ENCODE results near the gene IGSF6.
"Not testable (repeated sequence)": the region's sequence is repeated elsewhere in the genome, so short reads cannot be mapped to it uniquely, and the experiment has no call there.

The IGSF6 gene

DNA sequence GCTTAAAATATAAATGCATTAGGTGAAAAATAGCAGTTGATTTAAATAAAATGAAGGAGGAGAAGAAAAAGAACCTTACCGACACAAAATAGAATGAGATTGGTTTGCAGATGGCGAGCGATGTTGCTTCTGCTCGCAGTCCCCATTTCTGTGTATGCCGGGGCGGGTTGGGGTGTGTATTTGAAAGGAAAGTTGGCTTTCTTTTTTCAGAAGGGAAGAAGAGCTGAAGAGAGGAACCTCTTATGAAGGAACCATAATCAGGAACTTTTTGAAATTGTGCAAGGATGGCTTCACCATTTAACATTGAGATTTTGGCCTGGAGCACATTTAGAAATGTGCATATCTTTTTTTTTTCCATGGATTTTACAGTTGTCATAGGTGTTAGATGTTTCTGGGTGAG is at the start of gene IGSF6:
Gene IGSF6, minus strand, starts transcription at position 156 of the 400 bp plus-strand sequence. Its CDS starts 10 bp downstream, at position 146.
- no peak for DNase-seq (ENCODE audit: low spot score)
- no peak for TF ChIP-seq CTCF (IDR thresholded peaks at IDR 0.05; ENCODE audit: borderline replicate concordance, control extremely low read depth, extremely low read depth, insufficient read depth, missing control alignments)
- in situ Hi-C loops (cut with MboI; ENCODE audit: low sequenced_read_pairs, unreplicated experiment): no loop called here

DNA sequence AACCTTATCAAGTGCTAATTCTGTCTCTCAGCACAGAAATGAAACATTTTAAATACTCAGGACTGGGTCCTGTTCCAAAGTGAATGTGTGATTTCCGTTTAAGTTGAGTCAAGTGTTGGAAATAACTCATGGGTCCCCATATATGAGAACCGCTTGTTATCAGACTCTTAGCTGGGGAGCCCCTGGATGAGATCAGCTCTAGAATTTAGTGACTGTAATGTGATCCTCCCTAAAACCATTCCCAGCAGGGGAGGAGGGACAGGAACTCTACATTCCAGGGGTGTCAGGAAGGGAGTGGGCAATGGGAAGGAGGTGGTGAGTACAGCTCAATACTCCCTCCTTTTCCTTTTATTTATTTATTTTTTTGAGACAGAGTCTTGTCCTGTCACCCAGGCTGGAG is 48.9 kb upstream of the IGSF6 start:
- TF ChIP-seq CTCF (IDR thresholded peaks at IDR 0.05; ENCODE audit: borderline replicate concordance, control extremely low read depth, extremely low read depth, insufficient read depth, missing control alignments): no peak
- in situ Hi-C loops (cut with MboI; ENCODE audit: low sequenced_read_pairs, unreplicated experiment): loop anchor here (25.0 kb wide), 1 partner anchor 114 kb away; the partner anchor contains the start of gene METTL9
- no peak for DNase-seq (ENCODE audit: low spot score)

DNA sequence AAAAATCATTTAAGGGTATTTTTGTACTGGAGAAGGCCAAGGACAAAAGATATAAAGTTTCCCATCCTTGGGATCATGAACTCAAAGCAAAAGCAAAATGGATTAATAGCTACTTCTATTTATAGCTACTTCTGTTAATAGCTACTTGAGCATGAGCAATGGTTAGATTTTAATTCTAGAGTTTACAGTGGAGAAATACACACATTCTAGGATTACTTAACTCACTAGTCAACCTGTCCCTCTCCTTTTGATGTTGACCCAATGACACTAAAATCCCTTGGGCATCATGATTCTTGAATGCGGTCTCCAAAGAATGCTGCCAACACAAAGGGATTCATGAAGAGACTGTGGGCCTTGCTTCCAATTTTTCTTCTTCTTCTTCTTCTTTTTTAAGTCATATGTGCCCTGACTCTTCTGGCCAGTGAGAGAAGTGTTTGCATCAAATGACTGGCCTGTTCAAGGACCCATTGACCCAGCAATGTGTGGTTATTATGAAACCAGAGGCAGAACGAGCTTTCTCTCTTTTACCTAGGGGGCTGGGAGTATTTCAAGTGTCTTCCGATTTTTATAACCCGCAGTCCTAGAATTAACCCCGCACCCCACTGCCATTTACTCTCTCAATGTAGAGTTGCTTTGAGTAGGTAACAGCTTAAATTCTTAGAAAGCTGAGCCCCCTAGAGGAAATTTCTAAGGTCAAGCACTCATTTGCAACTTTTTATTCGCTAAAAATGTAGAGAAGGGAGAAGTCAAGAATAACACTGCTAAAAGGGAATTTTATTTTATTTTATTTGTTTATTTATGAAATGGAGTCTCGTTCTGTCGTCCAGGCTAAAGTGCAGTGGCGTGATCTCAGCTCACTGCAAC is 46.0 kb upstream of the IGSF6 start:
- in situ Hi-C loops (cut with MboI; ENCODE audit: low sequenced_read_pairs, unreplicated experiment): no loop called here
- DNase-seq (ENCODE audit: low spot score): no peak
- no peak for TF ChIP-seq CTCF (IDR thresholded peaks at IDR 0.05; ENCODE audit: borderline replicate concordance, control extremely low read depth, extremely low read depth, insufficient read depth, missing control alignments)

DNA sequence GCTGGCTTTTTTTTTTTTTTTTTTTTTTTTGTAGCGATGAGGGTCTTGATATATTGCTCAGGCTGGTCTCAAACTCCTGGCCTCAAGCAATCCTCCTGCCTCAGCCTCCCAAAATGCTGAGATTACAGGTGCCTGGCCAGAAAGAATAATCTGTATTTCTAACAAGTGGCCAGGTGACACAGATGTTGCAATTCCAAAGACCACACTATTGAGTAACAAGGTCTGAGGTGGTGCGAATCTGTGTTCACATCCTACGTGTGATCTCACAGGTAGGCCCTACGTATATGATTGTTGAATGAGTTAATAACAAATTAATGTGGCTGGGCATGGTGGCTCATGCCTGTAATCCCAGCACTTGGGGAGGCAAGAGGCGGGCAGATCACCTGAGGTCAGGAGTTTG is 44.6 kb upstream of the IGSF6 start:
- TF ChIP-seq CTCF (IDR thresholded peaks at IDR 0.05; ENCODE audit: borderline replicate concordance, control extremely low read depth, extremely low read depth, insufficient read depth, missing control alignments): no peak
- no peak for DNase-seq (ENCODE audit: low spot score)
- in situ Hi-C loops (cut with MboI; ENCODE audit: low sequenced_read_pairs, unreplicated experiment): no loop called here

DNA sequence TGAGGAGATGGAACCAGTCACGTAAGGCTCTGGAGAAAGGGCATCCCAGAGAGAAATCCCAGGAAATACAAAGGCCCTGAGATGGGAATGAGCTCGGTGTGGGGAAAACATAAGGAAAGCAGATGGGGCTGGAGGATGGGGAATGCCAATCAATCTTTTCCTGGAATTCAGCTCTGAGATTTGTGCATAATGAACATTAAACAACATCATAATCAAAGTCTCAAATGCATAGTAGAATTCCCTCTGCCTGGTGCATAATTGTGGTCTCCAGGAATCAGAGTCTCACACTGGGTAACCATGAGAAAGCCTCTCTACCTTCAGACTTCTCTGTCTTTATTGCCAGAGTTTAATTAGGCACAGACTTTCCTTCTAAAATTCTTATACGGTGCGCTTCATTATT is 42.2 kb upstream of the IGSF6 start:
- in situ Hi-C loops (cut with MboI; ENCODE audit: low sequenced_read_pairs, unreplicated experiment): no loop called here
- TF ChIP-seq CTCF (IDR thresholded peaks at IDR 0.05; ENCODE audit: borderline replicate concordance, control extremely low read depth, extremely low read depth, insufficient read depth, missing control alignments): no peak
- DNase-seq (ENCODE audit: low spot score): no peak

DNA sequence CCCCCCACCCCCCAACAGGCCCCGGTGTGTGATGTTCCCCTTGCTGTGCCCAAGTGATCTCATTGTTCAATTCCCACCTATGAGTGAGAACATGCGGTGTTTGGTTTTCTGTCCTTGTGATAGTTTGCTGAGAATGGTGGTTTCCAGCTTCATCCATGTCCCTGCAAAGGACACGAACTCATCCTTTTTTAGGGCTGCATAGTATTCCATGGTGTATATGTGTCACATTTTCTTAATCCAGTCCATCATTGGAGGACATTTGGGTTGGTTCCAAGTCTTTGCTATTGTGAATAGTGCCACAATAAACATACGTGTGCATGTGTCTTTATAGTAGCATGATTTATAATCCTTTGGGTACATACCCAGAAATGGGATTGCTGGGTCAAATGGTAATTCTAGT is 38.6 kb upstream of the IGSF6 start:
- DNase-seq (ENCODE audit: low spot score); in situ Hi-C loops (cut with MboI; ENCODE audit: low sequenced_read_pairs, unreplicated experiment): not testable (repeated sequence)

DNA sequence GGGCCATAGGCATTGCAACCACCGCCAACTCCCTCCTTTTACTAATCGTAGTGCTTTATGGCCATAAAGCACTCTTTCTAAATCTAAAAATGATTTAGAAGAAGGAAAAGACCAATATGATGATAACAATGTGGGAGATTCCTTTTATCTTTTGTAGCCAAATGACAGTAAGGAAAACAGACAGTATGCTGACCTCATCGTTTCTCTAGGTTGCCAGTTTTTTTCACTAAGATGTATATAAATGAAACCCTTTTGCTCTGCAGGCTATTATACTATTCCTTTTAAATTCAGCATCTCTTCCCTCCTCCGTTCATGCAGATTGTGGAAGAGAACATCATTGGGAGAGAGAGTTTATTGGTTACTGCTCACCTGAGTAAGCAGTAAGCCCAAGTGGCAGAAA is 36.7 kb upstream of the IGSF6 start:
- DNase-seq (ENCODE audit: low spot score): no peak
- no peak for TF ChIP-seq CTCF (IDR thresholded peaks at IDR 0.05; ENCODE audit: borderline replicate concordance, control extremely low read depth, extremely low read depth, insufficient read depth, missing control alignments)
- in situ Hi-C loops (cut with MboI; ENCODE audit: low sequenced_read_pairs, unreplicated experiment): no loop called here

All from GM13976 (cell line).